RWPE2 (cell line): ENCODE data around the gene ASB18.

Source experiments
- ATAC-seq: fragments of 200-7000 bp; cut with Tn5 transposase; 3 replicates; pipeline ENCODE4 v1.9.1; 2021; ENCODE audit warnings: low read depth
- DNase-seq: peaks from one replicate; pipeline ENCODE4 v3.0.0-alpha.2; 2020; ENCODE audit warnings: low spot score
- H3K27ac ChIP-seq: fragments of 450-650 bp; 2 replicates; pipeline ENCODE4 v1.5.1; 2017; ENCODE audit warnings: mild to moderate bottlenecking; ENCODE audit not compliant: poor library complexity, severe bottlenecking
- H3K27me3 ChIP-seq: fragments of 250-450 bp; sonication (Bioruptor Pico); 2 replicates; pipeline ENCODE4 v1.5.1; 2021; ENCODE audit warnings: mild to moderate bottlenecking, moderate library complexity; ENCODE audit not compliant: insufficient read depth, poor library complexity, severe bottlenecking
- H3K36me3 ChIP-seq: fragments of 250-450 bp; sonication (Bioruptor Pico); 2 replicates; pipeline ENCODE4 v1.5.1; 2020; ENCODE audit warnings: low read depth, mild to moderate bottlenecking, moderate library complexity
- H3K4me1 ChIP-seq: fragments of 250-450 bp; sonication (Bioruptor Pico); 2 replicates; pipeline ENCODE4 v1.5.1; 2021; ENCODE audit warnings: mild to moderate bottlenecking, moderate library complexity; ENCODE audit not compliant: insufficient read depth, poor library complexity, severe bottlenecking
- H3K4me3 ChIP-seq: fragments of 250-450 bp; sonication (Bioruptor Pico); 2 replicates; pipeline ENCODE4 v1.5.1; 2021; ENCODE audit warnings: mild to moderate bottlenecking, moderate library complexity; ENCODE audit not compliant: severe bottlenecking
- H3K9me3 ChIP-seq: fragments of 250-450 bp; sonication (Bioruptor Pico); 2 replicates; pipeline ENCODE4 v1.5.1; 2021; ENCODE audit warnings: mild to moderate bottlenecking, moderate library complexity; ENCODE audit not compliant: severe bottlenecking
- TF ChIP-seq, protein P1 (sequence below): fragments of 450-650 bp; IDR thresholded peaks from one replicate; pipeline ENCODE4 v1.5.1; 2017; ENCODE audit warnings: mild to moderate bottlenecking, moderate library complexity; ENCODE audit not compliant: poor library complexity, severe bottlenecking

Gene ASB18

DNA sequence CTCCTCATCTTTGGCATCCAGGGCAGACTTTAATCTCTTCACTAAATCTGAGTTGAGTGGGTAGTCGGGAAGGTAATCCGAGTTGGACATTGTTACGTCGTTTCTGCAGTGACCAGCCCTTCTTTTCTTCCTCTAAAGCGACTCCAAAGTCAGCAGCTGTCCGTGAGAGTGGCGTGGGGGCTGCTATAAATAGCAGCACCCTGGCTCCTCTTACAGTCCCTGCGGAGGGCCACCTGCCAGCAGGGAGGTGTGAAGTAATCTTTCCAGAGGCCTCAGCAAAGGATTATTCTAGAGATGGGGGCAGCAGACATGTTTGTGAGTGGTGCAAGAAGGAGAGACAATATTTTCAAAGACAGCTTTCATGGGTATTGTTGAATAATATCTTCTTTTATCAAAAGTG lies at the start of gene ASB18:
ASB18 (minus strand) TSS at position 151 of the 400 bp plus-strand sequence; CDS start at position 90, 61 bp downstream.
- Histone ChIP-seq H3K36me3 (no peaks in the 10 kb centered on the region), H3K27me3 (peaks cover 39% of the 10 kb centered on the region), H3K4me3 (no peak within 1 kb of the TSS), H3K27ac (no peak within 1 kb of the TSS), H3K9me3 (no peaks in the 10 kb centered on the region), H3K4me1 (no peaks in the 10 kb centered on the region)
- ATAC-seq, result no peak
- TF ChIP-seq, protein P1, sequence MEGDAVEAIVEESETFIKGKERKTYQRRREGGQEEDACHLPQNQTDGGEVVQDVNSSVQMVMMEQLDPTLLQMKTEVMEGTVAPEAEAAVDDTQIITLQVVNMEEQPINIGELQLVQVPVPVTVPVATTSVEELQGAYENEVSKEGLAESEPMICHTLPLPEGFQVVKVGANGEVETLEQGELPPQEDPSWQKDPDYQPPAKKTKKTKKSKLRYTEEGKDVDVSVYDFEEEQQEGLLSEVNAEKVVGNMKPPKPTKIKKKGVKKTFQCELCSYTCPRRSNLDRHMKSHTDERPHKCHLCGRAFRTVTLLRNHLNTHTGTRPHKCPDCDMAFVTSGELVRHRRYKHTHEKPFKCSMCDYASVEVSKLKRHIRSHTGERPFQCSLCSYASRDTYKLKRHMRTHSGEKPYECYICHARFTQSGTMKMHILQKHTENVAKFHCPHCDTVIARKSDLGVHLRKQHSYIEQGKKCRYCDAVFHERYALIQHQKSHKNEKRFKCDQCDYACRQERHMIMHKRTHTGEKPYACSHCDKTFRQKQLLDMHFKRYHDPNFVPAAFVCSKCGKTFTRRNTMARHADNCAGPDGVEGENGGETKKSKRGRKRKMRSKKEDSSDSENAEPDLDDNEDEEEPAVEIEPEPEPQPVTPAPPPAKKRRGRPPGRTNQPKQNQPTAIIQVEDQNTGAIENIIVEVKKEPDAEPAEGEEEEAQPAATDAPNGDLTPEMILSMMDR, result no peak
- no peak for DNase-seq

DNA sequence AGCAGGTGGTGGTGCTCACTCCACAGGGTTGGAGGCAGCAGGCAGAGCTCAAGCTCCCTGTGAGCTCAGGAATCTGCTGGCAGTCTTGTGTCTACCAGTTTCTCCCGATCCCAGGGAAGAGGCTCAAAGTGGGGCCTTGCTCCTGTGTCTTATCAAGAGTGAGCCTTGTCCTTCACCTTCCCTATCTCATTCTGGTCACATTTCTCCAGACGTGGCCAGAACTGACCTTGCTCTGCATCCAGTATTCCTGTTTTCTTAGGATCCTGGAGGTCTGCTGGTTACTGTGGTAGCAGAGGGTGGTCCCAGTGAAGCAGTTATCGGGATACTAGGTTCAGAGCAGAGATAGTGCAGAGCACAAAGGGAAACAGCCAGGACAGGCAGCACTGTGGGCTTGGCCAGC lies 47.1 kb upstream of the ASB18 start:
- H3K9me3 ChIP-seq, result no peaks in the 10 kb centered on the region
- DNase-seq, result no peak

DNA sequence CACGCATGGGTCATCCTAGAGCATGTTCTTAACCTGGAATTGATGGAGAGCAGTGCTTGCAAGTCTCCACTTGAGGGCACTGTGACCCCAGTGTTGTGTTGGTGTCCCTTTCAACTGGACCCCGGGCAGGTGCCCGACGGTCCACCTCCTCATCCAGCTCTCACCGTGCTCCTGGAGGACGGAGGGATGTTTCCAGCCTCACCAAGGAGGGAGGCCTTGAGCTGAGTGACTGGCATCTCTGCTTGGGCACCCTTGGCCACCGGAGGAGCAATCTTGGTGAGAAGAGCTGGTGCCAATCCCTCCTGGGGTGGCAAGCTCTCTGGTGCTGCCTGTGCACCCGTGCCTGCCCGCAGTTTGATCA lies 45.4 kb upstream of the ASB18 start:
- TF ChIP-seq, protein P1, result peak; percentile 33
- no peak overlapping the region for H3K4me3 ChIP-seq
- no peaks in the 10 kb centered on the region for H3K36me3 ChIP-seq
- no peaks in the 10 kb centered on the region for H3K4me1 ChIP-seq
- ATAC-seq, result no peak
- no peaks in the 10 kb centered on the region for H3K27me3 ChIP-seq
- no peak overlapping the region for H3K27ac ChIP-seq
- H3K9me3 ChIP-seq, result no peaks in the 10 kb centered on the region
- no peak for DNase-seq

More for the DNA sequence above, 47.1 kb upstream of the ASB18 start:
- Histone ChIP-seq H3K4me1 (no peaks in the 10 kb centered on the region), H3K27ac (no peak overlapping the region), H3K4me3 (no peak overlapping the region), H3K27me3 (no peaks in the 10 kb centered on the region), H3K36me3 (no peaks in the 10 kb centered on the region)
- no peak for ATAC-seq
- TF ChIP-seq, protein P1, result no peak

DNA sequence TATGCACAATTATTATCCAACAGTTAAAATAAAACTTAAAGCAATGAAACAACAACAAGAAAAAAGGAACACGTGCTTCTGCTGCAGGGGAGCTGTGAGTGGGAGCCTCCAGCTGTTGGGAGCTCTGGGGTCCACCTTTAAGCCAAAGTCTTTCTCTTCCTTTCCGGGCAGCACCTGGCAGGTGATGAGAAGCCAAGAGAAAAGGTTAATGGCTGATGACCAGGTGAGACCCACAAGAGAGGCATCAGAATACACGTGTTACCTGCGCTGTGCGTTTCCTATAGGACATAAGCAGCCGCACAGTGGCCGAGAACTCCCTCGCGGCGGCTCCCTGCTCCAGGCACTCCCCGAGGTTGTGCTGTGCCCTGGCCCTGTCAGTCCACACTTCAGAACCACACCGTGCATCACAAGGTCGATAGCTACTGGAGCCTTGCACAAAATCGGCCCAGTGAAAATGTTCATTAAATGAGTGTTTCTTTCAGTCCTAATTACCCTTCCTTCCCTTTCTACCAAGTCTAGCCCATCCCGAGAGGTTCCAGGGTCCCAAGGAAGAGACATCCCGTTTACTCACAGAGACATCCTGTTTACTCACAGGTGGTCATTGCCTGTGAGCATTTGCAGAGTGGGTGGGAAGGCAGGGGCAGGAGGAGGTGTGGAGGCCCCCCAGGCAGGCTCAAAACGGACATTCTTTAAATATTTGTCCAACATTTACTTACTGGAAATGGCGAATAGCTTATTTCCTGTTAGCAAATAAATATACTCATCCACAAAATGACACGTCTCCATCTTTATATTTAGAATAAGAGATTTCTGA lies 44.9 kb upstream of the ASB18 start:
- DNase-seq, result no peak
- Histone ChIP-seq H3K36me3 (no peaks in the 10 kb centered on the region), H3K9me3 (no peaks in the 10 kb centered on the region), H3K27me3 (no peaks in the 10 kb centered on the region), H3K4me1 (no peaks in the 10 kb centered on the region), H3K4me3 (no peak overlapping the region), H3K27ac (no peak overlapping the region)
- TF ChIP-seq, protein P1, result no peak
- no peak for ATAC-seq

DNA sequence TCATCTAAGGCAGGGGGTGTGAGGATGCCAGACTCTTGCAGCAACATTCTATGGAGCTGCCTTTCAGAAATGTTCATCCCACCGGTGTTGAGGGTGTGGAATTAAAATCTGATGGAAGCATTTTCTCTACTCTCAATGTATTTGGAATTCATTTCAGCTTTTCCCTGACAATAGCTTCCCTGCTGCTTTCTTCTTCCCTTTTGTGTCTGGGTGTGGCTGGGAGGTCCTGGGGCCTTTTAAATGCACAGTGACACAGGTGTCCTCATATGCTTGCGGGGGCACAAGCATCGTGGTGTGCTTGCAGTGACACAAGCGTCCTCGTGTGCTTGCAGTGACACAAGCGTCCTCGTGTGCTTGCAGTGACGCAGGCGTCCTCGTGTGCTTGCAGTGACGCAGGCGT lies 43.4 kb upstream of the ASB18 start:
- no peaks in the 10 kb centered on the region for H3K27me3 ChIP-seq
- H3K4me1 ChIP-seq, result no peaks in the 10 kb centered on the region
- DNase-seq (no peak), ATAC-seq (no peak)
- H3K27ac ChIP-seq, result no peak overlapping the region
- H3K4me3 ChIP-seq, result no peak overlapping the region
- no peaks in the 10 kb centered on the region for H3K9me3 ChIP-seq
- TF ChIP-seq, protein P1, result no peak
- no peaks in the 10 kb centered on the region for H3K36me3 ChIP-seq
